ENCODE data around the gene NELL2.

NELL2 gene

DNA sequence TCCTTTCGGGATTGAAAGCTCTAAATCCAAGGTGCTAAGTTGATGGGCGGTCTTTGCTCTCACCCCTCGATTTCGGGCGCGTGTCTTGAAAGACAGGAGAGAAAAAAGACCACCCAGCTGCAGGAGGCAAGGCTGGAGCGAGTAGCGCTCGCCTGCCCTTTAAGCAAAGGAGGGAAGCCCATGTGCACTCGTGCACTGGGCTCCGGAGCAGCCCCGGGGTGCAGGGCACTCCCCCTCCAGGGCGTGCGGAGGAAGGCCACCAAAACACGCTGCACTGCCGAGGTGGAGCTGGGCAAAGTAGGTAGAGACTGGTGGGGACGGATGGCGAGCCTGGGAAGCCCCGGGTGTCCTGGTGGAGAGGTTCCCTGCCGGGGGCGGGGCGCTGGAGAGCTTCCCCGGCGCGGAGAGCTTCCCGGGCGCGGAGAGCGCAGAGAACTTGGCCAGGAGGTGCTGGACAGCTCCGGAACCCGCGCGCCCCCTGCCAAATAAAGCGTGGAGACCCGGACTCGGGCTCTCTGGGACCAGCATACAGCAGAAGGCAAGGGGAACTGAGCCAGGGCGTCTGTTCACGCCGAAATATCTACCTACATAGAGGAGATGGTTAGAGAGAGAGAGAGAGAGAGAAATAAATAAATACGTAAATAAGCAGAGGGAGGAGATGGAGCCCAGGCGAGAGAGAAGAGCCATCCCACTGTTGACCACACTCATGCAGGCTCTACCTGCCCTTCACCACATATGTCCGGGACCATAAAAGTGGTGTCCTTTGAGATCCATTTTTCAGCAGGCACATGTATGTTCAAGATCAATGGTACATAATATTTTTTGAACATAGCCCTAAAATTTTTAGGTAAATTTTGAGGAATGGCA lies 662 bp upstream of the NELL2 start:
- Histone ChIP-seq H3K36me3 (ENCODE audit: control insufficient read depth, insufficient read depth, low read length) (no peaks in the 10 kb centered on the region), H3K4me3 (ENCODE audit: insufficient read depth, low read depth, low read length) (peak overlapping the region; percentile 69), H3K27ac (ENCODE audit: insufficient read depth, low read depth, low read length, poor library complexity, severe bottlenecking) (peak overlapping the region; percentile 89), H3K9me3 (ENCODE audit: control insufficient read depth, low read length) (no peaks in the 10 kb centered on the region), H3K4me1 (ENCODE audit: control insufficient read depth, insufficient read depth, low read length) (peaks cover 12% of the 10 kb centered on the region), H3K27me3 (ENCODE audit: control insufficient read depth, insufficient read depth, low read length, poor library complexity, severe bottlenecking) (peaks cover 9% of the 10 kb centered on the region)
- WGBS, 2 experiments, result 1 to 2% methylated on average over 38 to 42 of the region's 42 CpGs

DNA sequence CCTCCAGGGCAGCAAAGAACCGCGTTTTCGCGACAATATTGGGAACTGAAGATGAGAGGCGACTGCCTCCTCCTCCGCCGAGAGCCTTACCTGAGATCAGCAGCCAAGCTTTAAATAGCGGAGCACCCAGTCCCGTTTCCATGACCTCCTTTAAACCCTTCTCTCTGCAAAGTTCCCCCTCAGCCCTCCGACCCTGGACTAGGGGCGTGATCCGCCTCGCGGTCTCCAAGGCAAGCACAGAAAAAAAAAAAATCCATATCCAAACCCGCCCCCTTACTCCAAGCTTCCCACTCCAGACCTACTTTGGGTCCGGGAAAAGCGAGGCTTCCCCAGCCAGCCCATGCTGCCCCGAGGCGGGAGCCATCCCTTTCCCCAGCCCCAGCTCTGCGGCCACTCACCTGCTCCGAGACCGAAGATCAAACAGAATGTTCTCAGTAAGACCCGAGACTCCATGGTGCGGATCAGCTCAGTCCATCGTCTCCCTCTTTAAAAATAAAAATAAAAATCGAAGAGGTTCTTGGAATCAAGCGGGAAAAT lies 630 bp downstream of the NELL2 start:
- H3K9me3 ChIP-seq (ENCODE audit: control insufficient read depth, low read length), result no peaks in the 10 kb centered on the region
- H3K27me3 ChIP-seq (ENCODE audit: control insufficient read depth, insufficient read depth, low read length, poor library complexity, severe bottlenecking), result peaks cover 9% of the 10 kb centered on the region
- H3K36me3 ChIP-seq (ENCODE audit: control insufficient read depth, insufficient read depth, low read length), result no peaks in the 10 kb centered on the region
- H3K27ac ChIP-seq (ENCODE audit: insufficient read depth, low read depth, low read length, poor library complexity, severe bottlenecking), result peak overlapping the region; percentile 89
- peak overlapping the region; percentile 69 for H3K4me3 ChIP-seq (ENCODE audit: insufficient read depth, low read depth, low read length)
- WGBS, 2 experiments, result 0% methylated on average over 27 of the region's 27 CpGs
- H3K4me1 ChIP-seq (ENCODE audit: control insufficient read depth, insufficient read depth, low read length), result peaks cover 12% of the 10 kb centered on the region

DNA sequence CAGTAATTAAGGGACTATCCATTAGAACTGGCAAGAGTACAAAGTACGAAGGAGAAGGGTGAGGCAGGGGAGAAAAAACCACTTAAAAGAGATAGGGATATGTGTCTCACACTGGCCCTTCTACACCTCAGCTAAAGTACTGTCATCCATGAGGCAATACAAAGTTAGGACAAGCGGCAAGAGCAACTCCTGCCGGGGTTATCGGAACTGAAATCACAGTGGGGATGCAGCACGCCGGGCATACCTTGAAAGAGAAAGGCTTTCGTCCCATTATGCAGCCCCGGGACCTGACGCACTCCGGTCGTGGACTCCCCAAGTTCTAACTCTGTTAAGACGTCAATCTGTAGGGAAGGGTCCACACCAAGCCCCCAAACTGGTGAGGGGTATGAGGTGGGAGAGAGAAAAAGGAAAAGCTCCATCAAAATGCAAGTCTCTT lies 1.1 kb downstream of the NELL2 start:
- peaks cover 12% of the 10 kb centered on the region for H3K4me1 ChIP-seq (ENCODE audit: control insufficient read depth, insufficient read depth, low read length)
- peak overlapping the region; percentile 69 for H3K4me3 ChIP-seq (ENCODE audit: insufficient read depth, low read depth, low read length)
- no peaks in the 10 kb centered on the region for H3K9me3 ChIP-seq (ENCODE audit: control insufficient read depth, low read length)
- 1% methylated on average over 12 of the region's 12 CpGs for WGBS, 2 experiments
- H3K27ac ChIP-seq (ENCODE audit: insufficient read depth, low read depth, low read length, poor library complexity, severe bottlenecking), result no peak overlapping the region
- peaks cover 9% of the 10 kb centered on the region for H3K27me3 ChIP-seq (ENCODE audit: control insufficient read depth, insufficient read depth, low read length, poor library complexity, severe bottlenecking)
- H3K36me3 ChIP-seq (ENCODE audit: control insufficient read depth, insufficient read depth, low read length), result no peaks in the 10 kb centered on the region

DNA sequence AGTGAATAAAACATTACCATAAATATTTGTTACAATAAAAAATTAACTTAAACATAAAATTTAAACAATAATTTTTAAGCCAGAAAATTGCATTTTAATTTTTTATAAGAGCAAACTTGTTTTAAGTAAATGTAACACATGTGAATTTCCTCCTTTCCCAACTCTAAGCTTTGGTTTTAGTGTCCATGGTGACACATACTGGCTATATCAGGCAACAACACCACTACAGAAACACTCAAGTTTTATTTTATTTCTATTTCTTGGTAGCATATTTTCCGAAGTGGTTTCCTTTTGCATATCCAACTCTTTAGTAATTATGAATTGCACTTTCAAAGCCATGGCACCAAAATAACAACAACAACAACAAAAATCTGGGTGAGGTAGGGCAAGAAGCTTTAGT lies 2.2 kb downstream of the NELL2 start:
- Histone ChIP-seq H3K27me3 (ENCODE audit: control insufficient read depth, insufficient read depth, low read length, poor library complexity, severe bottlenecking) (peaks cover 9% of the 10 kb centered on the region), H3K4me3 (ENCODE audit: insufficient read depth, low read depth, low read length) (peak overlapping the region; percentile 69), H3K27ac (ENCODE audit: insufficient read depth, low read depth, low read length, poor library complexity, severe bottlenecking) (no peak overlapping the region), H3K4me1 (ENCODE audit: control insufficient read depth, insufficient read depth, low read length) (peaks cover 12% of the 10 kb centered on the region), H3K9me3 (ENCODE audit: control insufficient read depth, low read length) (no peaks in the 10 kb centered on the region), H3K36me3 (ENCODE audit: control insufficient read depth, insufficient read depth, low read length) (no peaks in the 10 kb centered on the region)
- 50 to 56% methylated on average over 1 of the region's 1 CpG for WGBS, 2 experiments

DNA sequence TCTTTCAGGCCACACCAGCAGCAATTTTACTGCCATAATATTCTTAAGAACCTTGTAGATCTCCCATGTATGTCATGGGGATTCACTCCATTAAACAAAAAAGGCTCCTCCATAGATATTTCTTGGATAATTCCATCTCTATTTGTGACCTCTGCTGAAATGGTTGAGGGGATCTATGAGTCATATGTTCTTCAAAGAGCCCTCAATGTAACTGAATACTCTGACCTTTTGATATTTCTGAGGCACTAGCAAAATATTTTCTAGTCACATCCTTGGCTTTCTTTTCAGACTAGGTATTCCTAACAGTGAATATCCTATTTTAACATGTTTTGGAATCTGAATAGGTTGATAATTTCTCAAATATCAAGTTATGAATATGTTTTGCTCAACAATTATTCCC lies 6.6 kb downstream of the NELL2 start:
- peaks cover 3% of the 10 kb centered on the region for H3K36me3 ChIP-seq (ENCODE audit: control insufficient read depth, insufficient read depth, low read length)
- H3K27me3 ChIP-seq (ENCODE audit: control insufficient read depth, insufficient read depth, low read length, poor library complexity, severe bottlenecking), result peaks cover 2% of the 10 kb centered on the region
- no peaks in the 10 kb centered on the region for H3K9me3 ChIP-seq (ENCODE audit: control insufficient read depth, low read length)

DNA sequence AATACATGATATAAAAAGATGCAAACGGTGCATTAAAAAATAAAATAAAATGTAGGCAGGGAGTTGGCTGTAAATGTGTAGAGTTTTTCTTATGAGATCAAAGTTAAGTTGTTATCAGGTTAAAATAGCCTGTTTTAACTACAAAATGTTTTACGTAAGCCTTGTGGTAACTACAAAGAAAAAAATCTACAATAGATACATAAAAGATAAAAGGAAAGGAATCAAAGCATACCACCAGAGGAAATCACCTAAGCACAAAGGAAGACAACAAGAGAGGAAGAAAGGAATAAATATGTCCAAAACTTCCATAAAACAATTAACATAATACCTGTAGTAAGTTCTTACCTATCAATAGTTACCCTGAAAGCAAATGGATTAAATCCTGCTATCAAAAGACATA lies 12.2 kb downstream of the NELL2 start:
- WGBS, 2 experiments, result 0% methylated on average over 1 of the region's 2 CpGs
- Histone ChIP-seq H3K4me1 (ENCODE audit: control insufficient read depth, insufficient read depth, low read length) (no peaks in the 10 kb centered on the region), H3K36me3 (ENCODE audit: control insufficient read depth, insufficient read depth, low read length) (peaks cover 4% of the 10 kb centered on the region), H3K4me3 (ENCODE audit: insufficient read depth, low read depth, low read length) (no peak overlapping the region), H3K27ac (ENCODE audit: insufficient read depth, low read depth, low read length, poor library complexity, severe bottlenecking) (no peak overlapping the region), H3K9me3 (ENCODE audit: control insufficient read depth, low read length) (no peaks in the 10 kb centered on the region), H3K27me3 (ENCODE audit: control insufficient read depth, insufficient read depth, low read length, poor library complexity, severe bottlenecking) (no peaks in the 10 kb centered on the region)

More for the DNA sequence above, 6.6 kb downstream of the NELL2 start:
- Histone ChIP-seq H3K27ac (ENCODE audit: insufficient read depth, low read depth, low read length, poor library complexity, severe bottlenecking) (no peak overlapping the region), H3K4me3 (ENCODE audit: insufficient read depth, low read depth, low read length) (no peak overlapping the region), H3K4me1 (ENCODE audit: control insufficient read depth, insufficient read depth, low read length) (peaks cover 8% of the 10 kb centered on the region)

DNA sequence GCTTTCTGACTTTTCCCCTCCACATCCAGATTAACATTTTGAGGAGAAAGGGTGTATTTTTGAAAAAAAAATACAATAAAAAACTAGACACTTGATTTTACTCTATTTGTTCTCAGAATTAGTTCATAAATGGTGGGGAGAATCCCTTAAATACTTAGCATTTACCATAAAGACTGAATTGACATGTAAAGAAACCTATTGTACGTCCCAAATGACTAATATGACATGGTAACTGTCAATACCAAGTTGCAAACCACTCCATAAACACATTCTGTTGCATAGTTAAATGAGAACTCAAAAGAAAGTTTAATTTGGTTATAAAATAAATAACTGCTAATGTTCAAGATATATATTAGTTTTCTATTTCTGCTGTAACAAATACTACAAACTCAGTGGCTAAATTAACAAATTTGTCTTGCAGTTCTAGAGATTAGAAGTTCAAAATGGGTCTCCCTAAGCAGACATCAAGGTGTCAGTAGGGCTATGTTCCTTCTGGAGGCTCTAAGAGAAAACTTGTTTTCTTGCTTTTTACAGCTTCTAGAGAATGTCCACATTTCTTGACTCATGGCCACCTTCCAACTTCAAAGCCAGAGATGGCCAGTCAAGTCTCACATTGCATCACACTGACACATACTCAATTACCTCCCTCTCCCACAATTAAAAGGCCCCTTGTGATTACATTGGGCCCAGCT lies 16.0 kb downstream of the NELL2 start:
- Histone ChIP-seq H3K36me3 (ENCODE audit: control insufficient read depth, insufficient read depth, low read length) (peaks cover 4% of the 10 kb centered on the region), H3K9me3 (ENCODE audit: control insufficient read depth, low read length) (no peaks in the 10 kb centered on the region), H3K27ac (ENCODE audit: insufficient read depth, low read depth, low read length, poor library complexity, severe bottlenecking) (no peak overlapping the region), H3K27me3 (ENCODE audit: control insufficient read depth, insufficient read depth, low read length, poor library complexity, severe bottlenecking) (no peaks in the 10 kb centered on the region), H3K4me1 (ENCODE audit: control insufficient read depth, insufficient read depth, low read length) (no peaks in the 10 kb centered on the region), H3K4me3 (ENCODE audit: insufficient read depth, low read depth, low read length) (no peak overlapping the region)
- 83% methylated on average over 1 of the region's 1 CpG; no CpG with 5 or more reads in 1 of the 2 experiments for WGBS, 2 experiments

DNA sequence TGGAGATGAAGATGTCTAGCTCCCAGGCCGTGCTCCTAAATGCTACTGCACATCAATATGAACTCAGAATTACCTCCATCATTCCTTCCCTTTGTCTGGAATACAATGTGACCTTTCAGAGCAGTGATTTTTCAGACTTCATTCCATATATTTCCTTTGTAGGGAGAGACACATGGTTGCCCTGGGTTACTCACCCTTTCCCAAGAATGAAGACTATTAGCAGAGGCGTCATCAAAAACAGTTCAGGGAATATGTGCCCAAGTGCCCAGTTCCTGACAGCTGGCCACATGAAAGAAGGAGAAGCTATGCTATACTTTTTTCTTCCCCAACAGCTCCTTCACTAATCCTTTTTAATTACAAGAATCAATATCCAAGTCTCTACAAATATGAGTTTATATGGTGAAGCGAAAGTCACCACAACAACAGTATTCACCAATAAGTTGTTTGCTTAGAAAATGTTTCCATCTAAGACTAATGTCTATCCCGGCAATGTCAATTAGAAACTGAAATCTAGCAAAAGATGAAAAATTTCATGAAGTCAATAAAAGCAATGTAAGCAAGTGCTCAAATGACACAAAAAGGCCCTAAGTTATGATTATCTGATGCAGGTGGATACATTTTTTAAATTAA lies 17.8 kb downstream of the NELL2 start:
- no peak overlapping the region for H3K27ac ChIP-seq (ENCODE audit: insufficient read depth, low read depth, low read length, poor library complexity, severe bottlenecking)

DNA sequence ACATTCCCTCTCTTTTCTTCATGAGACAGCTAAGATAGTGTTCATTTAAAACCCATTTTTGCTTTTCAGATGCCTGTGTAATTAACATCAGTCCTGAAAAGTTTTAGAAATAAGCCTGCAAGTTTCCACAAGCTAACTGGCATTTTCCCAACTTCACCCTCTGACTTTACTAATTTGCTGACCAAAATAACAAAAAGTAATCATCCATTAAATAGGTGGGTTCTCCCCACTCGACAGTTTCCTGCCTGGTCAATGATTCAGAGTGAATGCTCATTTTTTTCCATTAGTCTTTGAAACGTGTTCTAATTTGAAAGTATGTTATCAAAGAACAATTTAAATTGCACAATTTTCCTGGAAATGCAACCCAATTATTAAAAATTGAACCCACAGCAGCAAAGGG lies 23.6 kb downstream of the NELL2 start:
- no peak overlapping the region for H3K27ac ChIP-seq (ENCODE audit: insufficient read depth, low read depth, low read length, poor library complexity, severe bottlenecking)
- H3K36me3 ChIP-seq (ENCODE audit: control insufficient read depth, insufficient read depth, low read length), result no peaks in the 10 kb centered on the region
- no peaks in the 10 kb centered on the region for H3K9me3 ChIP-seq (ENCODE audit: control insufficient read depth, low read length)
- H3K4me1 ChIP-seq (ENCODE audit: control insufficient read depth, insufficient read depth, low read length), result no peaks in the 10 kb centered on the region
- 68 to 88% methylated on average over 1 to 2 of the region's 2 CpGs for WGBS, 2 experiments
- H3K4me3 ChIP-seq (ENCODE audit: insufficient read depth, low read depth, low read length), result no peak overlapping the region
- H3K27me3 ChIP-seq (ENCODE audit: control insufficient read depth, insufficient read depth, low read length, poor library complexity, severe bottlenecking), result no peaks in the 10 kb centered on the region

More for the DNA sequence above, 17.8 kb downstream of the NELL2 start:
- Histone ChIP-seq H3K36me3 (ENCODE audit: control insufficient read depth, insufficient read depth, low read length) (no peaks in the 10 kb centered on the region), H3K27me3 (ENCODE audit: control insufficient read depth, insufficient read depth, low read length, poor library complexity, severe bottlenecking) (no peaks in the 10 kb centered on the region), H3K4me3 (ENCODE audit: insufficient read depth, low read depth, low read length) (no peak overlapping the region), H3K9me3 (ENCODE audit: control insufficient read depth, low read length) (no peaks in the 10 kb centered on the region), H3K4me1 (ENCODE audit: control insufficient read depth, insufficient read depth, low read length) (no peaks in the 10 kb centered on the region)
- WGBS, 2 experiments, result 89 to 91% methylated on average over 3 to 4 of the region's 4 CpGs

DNA sequence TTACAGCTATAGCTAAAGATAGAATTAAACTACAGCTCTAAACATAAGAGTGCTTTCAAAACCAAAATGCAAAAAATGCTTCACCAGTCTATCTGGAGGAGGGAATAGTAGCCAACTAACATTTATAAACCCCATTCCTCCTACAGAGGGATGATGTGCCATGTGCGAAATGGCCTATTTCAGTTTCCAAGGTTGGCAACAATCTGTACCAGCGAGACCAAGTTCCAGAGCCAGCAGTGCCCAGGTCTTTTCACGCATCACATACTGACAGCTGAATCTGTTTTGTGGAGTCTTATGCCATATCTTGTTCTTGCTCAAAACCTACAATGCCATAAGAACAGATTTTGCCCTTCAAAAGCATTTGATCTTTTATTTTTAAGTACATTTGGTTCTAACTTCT lies 24.5 kb downstream of the NELL2 start:
- H3K27ac ChIP-seq (ENCODE audit: insufficient read depth, low read depth, low read length, poor library complexity, severe bottlenecking), result no peak overlapping the region
- H3K4me1 ChIP-seq (ENCODE audit: control insufficient read depth, insufficient read depth, low read length), result no peaks in the 10 kb centered on the region
- no peaks in the 10 kb centered on the region for H3K27me3 ChIP-seq (ENCODE audit: control insufficient read depth, insufficient read depth, low read length, poor library complexity, severe bottlenecking)
- no peak overlapping the region for H3K4me3 ChIP-seq (ENCODE audit: insufficient read depth, low read depth, low read length)
- WGBS, 2 experiments, result 94 to 96% methylated on average over 3 of the region's 3 CpGs
- no peaks in the 10 kb centered on the region for H3K36me3 ChIP-seq (ENCODE audit: control insufficient read depth, insufficient read depth, low read length)
- no peaks in the 10 kb centered on the region for H3K9me3 ChIP-seq (ENCODE audit: control insufficient read depth, low read length)

Data from ectodermal cell (in vitro differentiated cells).